Effector memory CD4-positive, alpha-beta T cell (primary cell): Measurements from ENCODE around the gene CROCC.
A peak's percentile ranks its signal among the peaks of the same experiment; 100 is the strongest.

Source experiments
- DNase-seq, 3 donors: peaks; one replicate each; pipeline ENCODE4 v3.0.0-alpha.2; 2020
- H3K27ac ChIP-seq: 2 replicates; pipeline ENCODE4 v1.7.0; 2013; ENCODE audit warnings: mild to moderate bottlenecking, low read length, moderate library complexity; ENCODE audit not compliant: insufficient read depth, poor library complexity, severe bottlenecking
- H3K27me3 ChIP-seq: replicated peaks from 2 replicates; pipeline ENCODE4 v1.7.0; 2013; ENCODE audit warnings: mild to moderate bottlenecking, low read length; ENCODE audit not compliant: insufficient read depth, control insufficient read depth, poor library complexity, severe bottlenecking
- H3K36me3 ChIP-seq: 2 replicates; pipeline ENCODE4 v1.7.0; 2013; ENCODE audit warnings: mild to moderate bottlenecking, low read length, moderate library complexity; ENCODE audit not compliant: control insufficient read depth, insufficient read depth
- H3K4me1 ChIP-seq: 2 replicates; pipeline ENCODE4 v1.7.0; 2013; ENCODE audit warnings: low read length, mild to moderate bottlenecking; ENCODE audit not compliant: control insufficient read depth, insufficient read depth, poor library complexity, severe bottlenecking
- H3K4me3 ChIP-seq: 2 replicates; pipeline ENCODE4 v1.7.0; 2013; ENCODE audit warnings: low read length, low read depth, mild to moderate bottlenecking; ENCODE audit not compliant: insufficient read depth, poor library complexity, severe bottlenecking
- H3K9me3 ChIP-seq: 2 replicates; pipeline ENCODE4 v1.7.0; 2013; ENCODE audit warnings: mild to moderate bottlenecking, low read length, moderate library complexity; ENCODE audit not compliant: control insufficient read depth

The CROCC gene

DNA sequence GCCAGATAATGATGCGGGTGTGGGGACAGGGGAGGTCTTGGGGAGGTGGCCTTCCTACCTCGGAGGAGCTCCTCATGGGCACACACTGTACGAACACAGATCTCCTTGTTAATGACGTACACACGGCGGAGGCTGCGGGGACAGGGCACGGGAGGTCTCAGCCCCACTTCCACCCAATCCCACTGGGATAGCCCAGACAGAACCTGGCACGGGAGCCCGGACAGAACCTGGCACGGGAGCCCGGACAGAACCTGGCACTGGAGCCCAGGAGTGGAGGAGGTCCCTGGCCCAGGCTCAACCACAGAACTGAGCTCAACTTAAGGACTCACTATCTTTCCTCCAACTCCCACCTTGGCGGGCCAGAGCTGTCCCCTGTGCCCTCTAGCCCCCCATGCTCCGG is 53.5 kb downstream of the CROCC start:
- Histone ChIP-seq H3K27ac (no peak overlapping the region), H3K27me3 (no peaks in the 10 kb centered on the region), H3K4me3 (no peak overlapping the region), H3K9me3 (no peaks in the 10 kb centered on the region), H3K4me1 (no peaks in the 10 kb centered on the region), H3K36me3 (no peaks in the 10 kb centered on the region)
- no peak for DNase-seq

GRCh38 chr1:16975838-16976237 is 54.1 kb downstream of the CROCC start:
- Histone ChIP-seq H3K27ac (no peak overlapping the region), H3K27me3 (no peaks in the 10 kb centered on the region), H3K36me3 (no peaks in the 10 kb centered on the region), H3K4me1 (peaks cover 4% of the 10 kb centered on the region), H3K4me3 (no peak overlapping the region), H3K9me3 (no peaks in the 10 kb centered on the region)
- DNase-seq: no peak

- Histone ChIP-seq H3K4me3 (no peak overlapping the region), H3K9me3 (no peaks in the 10 kb centered on the region)
These were observed 55.2 kb downstream of the CROCC start for GRCh38 chr1:16976966-16977365.

DNA sequence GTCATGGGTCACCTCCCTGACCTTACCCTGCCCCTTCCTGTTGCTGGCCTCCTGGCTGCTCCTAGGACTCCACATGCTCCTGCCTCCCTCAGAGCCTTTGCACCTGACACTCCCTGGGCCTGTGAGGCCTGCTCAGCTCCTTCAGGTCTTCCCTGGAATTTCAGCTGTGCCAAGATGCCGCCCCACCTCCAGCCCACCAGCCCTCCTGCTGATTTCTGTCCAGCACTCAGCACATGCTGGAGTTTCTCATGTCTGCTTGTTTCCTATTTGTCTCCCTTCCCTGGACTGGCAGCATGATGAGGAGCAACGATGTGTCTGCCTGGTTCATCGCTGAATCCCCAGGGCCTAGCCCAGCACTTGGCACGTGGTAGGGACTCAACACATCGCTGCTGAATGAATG is 55.6 kb downstream of the CROCC start:
- Histone ChIP-seq H3K4me1 (peaks cover 4% of the 10 kb centered on the region), H3K9me3 (no peaks in the 10 kb centered on the region), H3K27ac (no peak overlapping the region), H3K4me3 (no peak overlapping the region), H3K36me3 (no peaks in the 10 kb centered on the region), H3K27me3 (peaks cover 3% of the 10 kb centered on the region)
- no peak for DNase-seq

More at GRCh38 chr1:16976966-16977365, 55.2 kb downstream of the CROCC start:
- H3K27me3 ChIP-seq: peaks cover 3% of the 10 kb centered on the region
- peaks cover 4% of the 10 kb centered on the region for H3K4me1 ChIP-seq
- H3K27ac ChIP-seq: no peak overlapping the region
- no peak for DNase-seq
- H3K36me3 ChIP-seq: no peaks in the 10 kb centered on the region

GRCh38 chr1:16978139-16978538 is 56.4 kb downstream of the CROCC start:
- no peak for DNase-seq
- no peak overlapping the region for H3K27ac ChIP-seq
- H3K4me1 ChIP-seq: peaks cover 4% of the 10 kb centered on the region
- H3K27me3 ChIP-seq: peaks cover 3% of the 10 kb centered on the region
- H3K36me3 ChIP-seq: no peaks in the 10 kb centered on the region
- H3K4me3 ChIP-seq: no peak overlapping the region
- H3K9me3 ChIP-seq: no peaks in the 10 kb centered on the region

DNA sequence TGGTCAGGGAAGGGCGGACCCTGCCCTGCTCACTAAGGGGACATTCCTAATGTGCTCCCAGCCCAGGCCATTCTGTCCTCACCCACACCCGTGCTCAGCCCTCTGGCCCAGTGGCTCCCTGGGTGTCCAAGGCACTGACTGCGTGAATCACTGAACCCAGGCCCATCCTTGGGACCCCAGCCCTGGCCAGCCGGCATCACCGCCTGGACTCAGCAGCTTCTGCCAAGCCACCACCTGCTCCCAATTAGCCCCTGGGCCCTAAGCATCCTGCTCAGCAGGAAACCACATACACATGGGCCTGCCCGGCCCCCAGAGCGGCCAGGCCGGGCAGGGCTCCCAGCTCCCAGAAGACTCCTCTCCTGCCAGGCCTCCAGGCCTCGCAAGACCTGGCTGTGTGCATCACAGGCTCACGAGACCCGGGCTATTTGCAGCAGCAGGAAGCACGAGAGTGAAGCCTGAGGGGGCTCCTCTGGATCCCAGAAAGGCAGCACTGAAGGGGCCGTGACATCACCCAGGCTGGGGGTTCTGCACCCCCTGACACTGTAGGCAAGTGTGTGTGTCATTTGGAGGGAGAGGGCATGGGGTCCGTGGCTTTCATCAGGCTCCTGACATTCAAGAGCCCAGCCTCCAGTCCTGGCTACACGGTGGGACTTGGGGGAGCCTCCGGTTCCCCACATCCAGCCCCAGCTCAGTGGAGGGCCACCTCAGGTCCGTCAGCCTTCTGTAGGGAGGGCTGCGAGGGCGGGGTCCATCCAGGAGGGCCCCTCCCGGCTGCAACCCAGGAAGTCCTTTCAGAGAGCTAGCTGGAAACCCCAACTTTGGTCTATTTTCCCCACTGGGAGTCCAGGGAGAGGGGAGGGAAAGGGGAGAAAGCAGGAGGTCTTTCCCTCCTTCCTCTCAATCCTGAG is 57.1 kb downstream of the CROCC start:
- no peak for DNase-seq
- Histone ChIP-seq H3K27me3 (peaks cover 3% of the 10 kb centered on the region), H3K4me1 (peaks cover 4% of the 10 kb centered on the region), H3K36me3 (no peaks in the 10 kb centered on the region), H3K9me3 (no peaks in the 10 kb centered on the region), H3K4me3 (no peak overlapping the region), H3K27ac (no peak overlapping the region)

- Histone ChIP-seq H3K9me3 (no peaks in the 10 kb centered on the region), H3K27me3 (peaks cover 3% of the 10 kb centered on the region), H3K4me3 (peak overlapping the region; percentile 32)
These were observed 58.0 kb downstream of the CROCC start for GRCh38 chr1:16979475-16980327.

GRCh38 chr1:16980473-16981268 is 58.9 kb downstream of the CROCC start, which contains the start of gene MFAP2:
TSS of gene MFAP2 (minus strand) at chr1:16980620. CDS start at chr1:16978273, 2,347 bp downstream.
- no peak within 1 kb of the TSS for H3K27ac ChIP-seq
- H3K4me3 ChIP-seq: peak within 1 kb of the TSS; percentile 32
- no peak for DNase-seq

More at GRCh38 chr1:16979475-16980327, 58.0 kb downstream of the CROCC start:
- H3K27ac ChIP-seq: no peak overlapping the region
- DNase-seq: no peak
- no peaks in the 10 kb centered on the region for H3K36me3 ChIP-seq
- peaks cover 4% of the 10 kb centered on the region for H3K4me1 ChIP-seq

GRCh38 chr1:16981269-16981849 is 59.6 kb downstream of the CROCC start:
- Histone ChIP-seq H3K9me3 (no peaks in the 10 kb centered on the region), H3K27me3 (peaks cover 3% of the 10 kb centered on the region), H3K36me3 (peaks cover 8% of the 10 kb centered on the region), H3K4me1 (peaks cover 4% of the 10 kb centered on the region), H3K4me3 (no peak overlapping the region), H3K27ac (no peak overlapping the region)
- no peak for DNase-seq

More at GRCh38 chr1:16980473-16981268, 58.9 kb downstream of the CROCC start, which contains the start of gene MFAP2:
- H3K4me1 ChIP-seq: peaks cover 4% of the 10 kb centered on the region
- peaks cover 2% of the 10 kb centered on the region for H3K36me3 ChIP-seq
- H3K27me3 ChIP-seq: peaks cover 3% of the 10 kb centered on the region
- H3K9me3 ChIP-seq: no peaks in the 10 kb centered on the region
